Stimulated activated CD4-positive, alpha-beta T cell treated with anti-CD3 and anti-CD28 coated beads, Interleukin-1b, Interleukin-23, amount 100 ng/mL, for 48 hours (primary cell): ENCODE data around the gene TSC2.
"Not testable (repeated sequence)": the region's sequence is repeated elsewhere in the genome, so short reads cannot be mapped to it uniquely, and the experiment has no call there.

Experiments used
- DNase-seq: peaks from one replicate; pipeline ENCODE4 v3.0.0-alpha.2; 2020

Gene TSC2

DNA sequence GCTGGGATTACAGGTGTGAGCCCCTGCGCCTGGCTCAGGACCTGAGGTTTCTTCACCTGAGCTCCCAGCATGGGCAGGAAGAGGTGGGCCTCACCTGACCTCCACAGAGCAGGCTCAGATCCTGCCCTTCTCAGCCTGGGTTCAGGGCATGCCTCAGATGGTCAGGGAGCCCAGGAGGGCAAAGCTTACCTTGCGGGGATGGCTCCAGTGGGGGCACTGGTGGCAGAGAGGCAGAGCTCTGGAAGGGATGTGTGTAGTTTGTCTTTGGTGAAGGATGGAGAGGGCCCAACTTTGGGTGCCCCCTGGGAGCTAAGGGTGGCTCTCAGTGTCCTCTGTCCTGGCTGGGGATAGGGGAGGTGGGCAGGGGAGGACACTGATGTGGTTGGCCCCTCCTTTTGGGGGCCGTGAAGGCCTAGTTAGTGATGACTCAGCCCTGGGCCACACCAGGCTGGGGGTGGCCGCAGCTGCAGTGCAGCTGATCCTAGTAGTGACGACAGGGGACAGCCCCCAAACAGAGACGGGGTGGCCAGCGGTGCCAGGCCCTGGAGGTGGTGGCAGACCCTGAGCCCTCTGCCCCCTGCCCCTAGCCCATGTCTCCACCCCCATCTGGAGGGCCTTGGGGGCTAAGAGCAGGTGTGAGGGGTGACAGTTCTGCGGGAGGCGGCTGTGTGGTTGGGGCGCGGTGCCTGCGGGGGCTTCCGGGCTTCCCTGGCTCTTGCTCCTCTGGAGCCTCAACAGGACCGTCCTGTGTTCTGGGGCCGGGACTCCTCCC is 15.3 kb upstream of the TSC2 start:
- DNase-seq: no peak

DNA sequence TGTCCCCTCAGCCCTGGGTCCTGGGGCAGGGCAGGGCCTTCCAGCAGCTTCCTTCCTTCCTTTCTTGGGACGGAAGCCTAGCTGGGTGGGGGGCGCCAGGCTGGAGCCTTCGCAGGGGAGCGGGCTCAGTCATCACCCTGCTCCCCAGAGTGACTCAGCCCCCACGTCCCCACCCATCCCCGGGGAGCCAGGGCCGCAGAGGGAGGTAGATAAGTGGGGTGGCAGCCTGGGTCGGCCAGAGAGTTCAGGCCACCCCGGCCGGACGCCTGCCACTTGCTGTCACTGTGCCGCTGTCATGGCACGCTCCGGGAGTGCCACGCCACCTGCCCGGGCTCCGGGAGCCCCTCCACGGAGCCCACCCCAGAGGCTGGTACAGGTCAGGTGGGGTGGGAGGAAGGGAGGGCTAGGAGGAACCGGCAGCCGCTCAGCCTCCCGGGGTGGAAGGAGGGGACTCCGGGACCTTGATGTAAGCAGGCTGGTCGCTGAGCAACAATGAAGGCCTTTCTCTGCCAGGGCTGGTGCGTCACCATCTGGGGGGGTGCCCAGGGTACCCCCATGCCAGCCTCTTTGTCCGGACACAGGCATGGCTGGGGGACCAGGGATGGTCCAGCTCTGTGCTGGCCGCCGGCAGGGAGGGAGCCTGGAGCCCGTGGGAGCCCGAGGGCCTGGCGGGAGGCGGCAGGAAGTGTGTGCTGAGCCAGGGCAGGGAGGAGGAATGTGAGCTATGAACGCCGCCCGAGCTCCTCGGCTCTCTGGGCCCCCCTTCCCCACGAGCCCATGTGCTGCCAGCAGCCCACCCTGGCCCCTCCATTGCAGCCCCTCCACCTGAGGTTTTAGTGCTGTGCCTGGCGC is 14.5 kb upstream of the TSC2 start:
- DNase-seq: no peak

DNA sequence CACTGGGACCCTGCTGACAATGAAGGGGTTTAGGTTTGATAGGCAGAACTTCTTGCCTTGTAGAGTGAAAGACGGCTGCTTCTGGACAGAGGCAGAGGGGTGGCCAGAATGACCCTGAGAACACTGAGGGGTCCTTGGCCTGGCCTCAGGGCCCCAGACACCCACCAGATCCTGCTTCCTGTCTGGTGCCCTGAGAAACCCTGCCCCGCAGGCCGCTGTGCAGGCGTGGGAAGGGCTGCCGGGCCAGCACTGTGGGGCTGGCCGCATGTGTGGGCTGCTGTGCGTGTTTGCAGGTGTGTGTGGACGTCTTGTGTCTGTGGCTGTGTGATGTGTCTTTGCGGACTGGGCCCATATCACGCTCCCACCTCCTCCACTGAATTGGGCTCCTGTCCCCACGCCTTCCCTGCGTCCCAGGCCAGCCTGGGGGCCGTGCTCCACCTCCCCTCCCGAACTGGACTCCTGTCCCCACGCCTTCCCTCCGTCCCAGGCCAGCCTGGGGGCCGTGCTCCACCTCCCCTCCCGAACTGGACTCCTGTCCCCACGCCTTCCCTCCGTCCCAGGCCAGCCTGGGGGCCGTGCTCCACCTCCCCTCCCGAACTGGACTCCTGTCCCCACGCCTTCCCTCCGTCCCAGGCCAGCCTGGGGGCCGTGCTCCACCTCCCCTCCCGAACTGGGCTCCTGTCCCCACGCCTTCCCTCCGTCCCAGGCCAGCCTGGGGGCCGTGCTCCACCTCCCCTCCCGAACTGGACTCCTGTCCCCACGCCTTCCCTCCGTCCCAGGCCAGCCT is 13.7 kb upstream of the TSC2 start:
- DNase-seq: not testable (repeated sequence)

DNA sequence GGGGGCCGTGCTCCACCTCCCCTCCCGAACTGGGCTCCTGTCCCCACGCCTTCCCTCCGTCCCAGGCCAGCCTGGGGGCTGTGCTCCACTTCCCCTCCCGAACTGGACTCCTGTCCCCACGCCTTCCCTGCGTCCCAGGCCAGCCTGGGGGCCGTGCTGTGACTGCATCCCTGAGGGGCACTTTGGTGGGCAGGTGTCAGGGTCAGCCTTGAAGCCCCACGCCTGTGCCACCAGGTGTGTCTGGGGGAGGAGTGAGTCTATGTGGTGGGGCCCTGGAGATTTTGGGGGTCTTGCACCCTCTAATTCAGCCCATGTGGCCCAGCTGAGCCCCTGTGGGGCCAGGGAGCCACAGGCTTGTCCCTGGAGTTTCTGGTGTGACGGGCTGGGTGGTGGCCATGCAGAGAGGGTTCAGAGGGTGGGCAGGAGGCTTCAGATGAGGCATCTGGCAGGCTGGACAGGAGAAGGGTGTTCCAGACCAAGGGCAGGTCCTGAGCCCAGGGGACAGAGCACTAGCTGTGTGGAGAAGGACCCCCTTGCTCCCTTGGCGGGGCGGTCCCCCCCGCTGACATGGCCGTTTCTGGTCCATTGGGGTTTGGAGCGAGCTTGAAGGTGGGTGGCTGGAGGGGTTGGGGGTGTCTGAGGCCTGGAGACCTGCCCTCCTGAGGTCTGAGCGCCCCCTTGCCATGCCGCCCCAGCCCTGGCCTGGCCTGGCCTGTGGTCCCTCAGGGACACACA is 12.9 kb upstream of the TSC2 start:
- DNase-seq: no peak

GRCh38 chr16:2035431-2036199 is 12.2 kb upstream of the TSC2 start:
- DNase-seq: no peak

DNA sequence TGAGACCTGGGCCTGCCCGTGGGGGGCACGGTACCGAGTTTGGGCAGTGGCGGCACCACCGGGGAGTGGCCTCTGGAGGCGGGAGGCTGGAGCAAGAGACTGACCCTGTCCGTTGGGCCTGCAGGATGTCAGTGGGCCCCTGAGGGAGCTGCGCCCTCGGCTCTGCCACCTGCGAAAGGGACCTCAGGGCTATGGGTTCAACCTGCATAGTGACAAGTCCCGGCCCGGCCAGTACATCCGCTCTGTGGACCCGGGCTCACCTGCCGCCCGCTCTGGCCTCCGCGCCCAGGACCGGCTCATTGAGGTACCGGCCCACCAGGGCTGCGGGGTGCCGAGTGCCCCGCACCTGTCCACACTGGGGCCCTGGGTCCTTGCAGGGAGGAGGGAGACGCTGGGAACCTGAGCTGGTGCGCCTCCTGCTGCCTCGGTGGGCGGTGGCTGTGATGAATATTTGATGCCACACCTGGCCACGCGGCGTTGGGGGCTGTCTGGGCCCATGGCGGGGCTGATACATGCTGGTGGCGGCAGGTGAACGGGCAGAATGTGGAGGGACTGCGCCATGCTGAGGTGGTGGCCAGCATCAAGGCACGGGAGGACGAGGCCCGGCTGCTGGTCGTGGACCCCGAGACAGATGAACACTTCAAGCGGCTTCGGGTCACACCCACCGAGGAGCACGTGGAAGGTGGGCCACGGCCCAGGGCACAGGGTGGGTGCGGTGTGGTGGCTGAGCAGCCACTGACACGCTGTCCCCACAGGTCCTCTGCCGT is 11.4 kb upstream of the TSC2 start:
- DNase-seq: no peak

- no peak for DNase-seq
These were observed 10.7 kb upstream of the TSC2 start for GRCh38 chr16:2037115-2037514.

- DNase-seq: no peak
These were observed 10.0 kb upstream of the TSC2 start for GRCh38 chr16:2037647-2038381.

GRCh38 chr16:2038382-2039231 is 9.2 kb upstream of the TSC2 start:
- no peak for DNase-seq

- DNase-seq: no peak
These were observed 8.3 kb upstream of the TSC2 start for GRCh38 chr16:2039274-2040031.

GRCh38 chr16:2040041-2040786 is 7.6 kb upstream of the TSC2 start:
- no peak for DNase-seq

DNA sequence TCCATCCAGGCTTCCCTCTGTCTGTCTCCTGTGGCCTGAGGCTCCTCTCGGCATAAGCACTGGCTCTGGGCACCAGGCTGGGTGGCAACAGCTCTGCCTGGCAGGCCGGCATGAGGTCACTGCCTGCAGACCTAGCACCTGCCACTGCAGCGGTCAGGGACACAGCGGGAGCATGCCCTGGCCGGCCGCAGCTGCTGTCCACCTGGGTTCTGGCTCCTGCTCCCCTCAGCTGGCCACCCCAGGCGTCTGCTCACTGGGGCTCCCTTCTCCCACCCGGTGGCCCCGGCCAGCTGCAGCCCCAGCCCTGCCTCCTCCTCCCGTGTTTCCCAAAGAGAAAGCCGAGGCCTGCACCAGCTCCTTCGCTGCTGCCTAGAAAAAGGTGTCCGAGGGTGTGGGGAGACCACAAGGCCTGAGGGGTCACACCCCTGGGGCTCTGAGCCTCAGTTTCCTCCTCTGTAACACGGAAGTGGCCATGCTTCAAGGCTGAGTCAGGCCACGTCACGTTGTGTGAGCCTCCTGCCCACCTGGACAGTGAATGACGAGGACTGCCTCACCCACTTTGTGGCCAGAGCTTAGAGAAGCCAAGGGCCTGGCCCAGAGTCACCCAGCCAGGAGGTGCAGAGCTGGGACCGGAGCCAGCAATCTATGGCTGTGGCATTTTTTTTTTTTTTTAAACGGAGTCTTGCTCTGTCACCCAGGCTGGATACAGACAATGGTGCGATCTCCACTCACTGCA is 6.8 kb upstream of the TSC2 start:
- DNase-seq: no peak

DNA sequence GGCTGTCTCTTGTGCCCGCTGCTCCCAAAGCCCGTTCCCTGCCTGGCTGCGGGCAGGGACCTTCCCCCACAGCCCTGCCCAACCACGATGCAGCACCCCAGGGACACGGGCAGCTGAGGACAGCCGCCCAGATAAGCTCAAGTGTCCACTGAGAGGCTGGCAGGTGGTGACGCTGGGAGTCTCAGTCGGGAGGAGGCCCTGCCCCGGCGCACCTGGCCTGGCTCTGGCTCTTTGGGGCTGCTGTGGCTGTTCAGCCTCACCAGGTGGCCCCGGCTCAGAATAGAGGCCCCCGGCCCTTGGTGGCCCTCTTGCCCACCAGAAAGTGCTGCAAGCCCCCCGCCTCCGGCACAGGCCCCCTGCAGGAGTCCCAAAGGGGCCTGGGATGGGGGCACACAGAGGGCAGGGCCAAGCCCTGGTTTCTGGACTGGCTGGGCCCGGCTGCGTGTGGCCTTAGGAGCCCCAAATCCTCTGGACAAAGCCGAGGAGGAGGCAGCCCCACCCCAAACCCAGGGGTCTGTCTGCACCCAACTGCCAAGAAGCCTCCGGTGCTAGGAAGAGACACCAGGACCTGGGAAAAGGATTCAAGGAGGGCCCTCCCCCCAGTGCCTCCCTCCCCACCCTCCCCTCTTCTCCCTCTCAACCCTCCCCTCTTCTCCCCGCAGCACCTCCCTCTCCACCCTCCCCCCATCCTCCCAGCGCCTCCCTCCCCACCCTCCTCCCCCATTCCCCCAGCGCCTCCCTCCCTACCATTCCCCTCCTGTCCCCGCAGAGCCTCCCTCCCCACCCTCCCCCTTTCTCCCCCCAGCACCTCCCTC is 5.4 kb upstream of the TSC2 start:
- DNase-seq: no peak

DNA sequence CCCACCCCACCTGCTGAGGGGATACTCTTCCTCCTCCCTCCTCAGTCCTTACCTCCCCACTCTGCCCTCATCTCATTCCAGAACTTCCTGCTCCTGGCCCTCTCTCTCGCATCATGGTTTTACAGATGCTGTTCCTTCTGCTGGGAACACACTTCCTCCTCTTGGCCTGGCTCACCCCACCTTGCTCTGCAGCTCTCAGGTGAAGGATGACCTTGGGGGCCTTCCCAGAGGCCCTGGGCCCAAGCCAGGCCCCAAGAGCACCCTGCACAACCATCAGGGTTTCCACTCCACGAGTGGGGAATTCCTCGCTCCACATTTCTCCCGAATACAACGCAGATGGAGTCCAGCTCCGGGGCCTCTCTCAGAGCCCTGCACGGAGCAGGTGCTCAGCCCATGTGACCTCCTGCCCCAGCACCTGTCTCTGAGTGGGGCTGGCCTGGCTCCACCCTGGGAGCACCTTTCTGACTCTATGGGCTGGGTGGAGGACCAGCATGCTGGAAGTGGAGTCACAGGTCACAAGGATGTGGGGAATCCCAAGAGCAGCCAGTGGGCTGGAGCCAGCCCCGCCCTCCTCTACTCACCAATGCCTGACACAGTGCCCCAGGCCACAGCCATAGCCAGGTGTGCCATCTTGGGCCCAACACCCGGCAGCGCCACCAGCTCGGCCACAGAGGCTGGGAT is 4.7 kb upstream of the TSC2 start:
- no peak for DNase-seq

DNA sequence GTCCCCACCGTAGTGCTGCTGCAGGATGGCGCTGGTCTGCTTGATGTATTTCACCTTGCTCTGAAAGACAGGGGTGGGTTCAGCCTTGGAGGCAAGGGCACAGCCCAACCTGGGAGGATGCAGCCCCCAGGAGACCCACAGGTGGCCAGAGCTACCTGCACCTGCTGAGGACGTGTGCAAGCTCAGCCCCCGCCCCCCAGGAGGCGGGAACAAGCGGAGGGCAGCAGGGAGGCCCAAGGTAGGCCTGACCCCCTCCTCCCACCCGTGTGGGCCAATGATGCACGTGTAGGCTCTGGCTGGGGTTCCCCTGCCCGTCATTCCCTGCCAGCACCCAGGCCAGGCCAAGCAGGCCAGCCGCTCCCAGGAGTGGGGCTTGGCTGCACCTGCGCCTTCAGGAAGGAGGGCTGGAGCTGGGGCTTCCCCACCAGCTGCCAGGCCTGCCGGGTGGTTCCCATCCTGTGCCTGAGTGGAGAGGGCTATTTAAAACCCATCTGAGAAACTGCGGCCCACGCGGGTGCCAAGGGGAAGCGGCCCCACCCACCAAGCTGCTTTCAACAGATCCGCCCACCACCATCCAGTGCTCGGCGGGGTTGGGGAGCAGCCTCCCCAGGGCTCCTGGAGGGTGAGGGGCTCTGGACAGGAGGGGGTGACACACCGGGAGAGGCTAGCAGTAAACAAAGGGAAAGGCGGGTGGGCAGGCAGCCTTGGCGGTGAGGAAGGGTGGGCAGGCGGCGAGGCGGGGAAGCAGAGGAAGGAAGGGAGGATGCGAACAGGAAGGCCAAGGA is 3.9 kb upstream of the TSC2 start:
- no peak for DNase-seq
